ENCODE results near the gene RAB9B.

RAB9B gene

GRCh38 chrX:103806862-103807474 is 25.1 kb downstream of the RAB9B start:
- no peak for DNase-seq

- no peak for DNase-seq
These were observed 26.2 kb downstream of the RAB9B start for GRCh38 chrX:103805860-103806259.

GRCh38 chrX:103800318-103800717 is 31.7 kb downstream of the RAB9B start:
- DNase-seq = no peak

- DNase-seq = no peak
These were observed 34.4 kb downstream of the RAB9B start for GRCh38 chrX:103797691-103798090.

GRCh38 chrX:103794119-103794518 is 37.9 kb downstream of the RAB9B start:
- DNase-seq = no peak

- no peak for DNase-seq
These were observed 38.5 kb downstream of the RAB9B start for GRCh38 chrX:103793545-103793940.

GRCh38 chrX:103792916-103793544 is 39.0 kb downstream of the RAB9B start:
- no peak for DNase-seq

- no peak for DNase-seq
These were observed 40.1 kb downstream of the RAB9B start for GRCh38 chrX:103791826-103792485.

- no peak for DNase-seq
These were observed 40.8 kb downstream of the RAB9B start for GRCh38 chrX:103791228-103791627.

- DNase-seq = no peak
These were observed 43.1 kb downstream of the RAB9B start for GRCh38 chrX:103789004-103789403.

- no peak for DNase-seq
These were observed 48.1 kb downstream of the RAB9B start for GRCh38 chrX:103783971-103784370.

- no peak for DNase-seq
These were observed 48.9 kb downstream of the RAB9B start for GRCh38 chrX:103783196-103783595.

- no peak for DNase-seq
These were observed 49.4 kb downstream of the RAB9B start for GRCh38 chrX:103782640-103783039.

GRCh38 chrX:103781706-103782105 is 50.4 kb downstream of the RAB9B start:
- DNase-seq = no peak

- DNase-seq = no peak
These were observed 51.0 kb downstream of the RAB9B start for GRCh38 chrX:103781062-103781402.

GRCh38 chrX:103780336-103781061 is 51.6 kb downstream of the RAB9B start:
- no peak for DNase-seq

- no peak for DNase-seq
These were observed 52.8 kb downstream of the RAB9B start for GRCh38 chrX:103779141-103779789.

- DNase-seq = no peak
These were observed 55.5 kb downstream of the RAB9B start, which contains the start of gene PLP1 for GRCh38 chrX:103776546-103776945. TSS of gene PLP1 (plus strand) at chrX:103776840. CDS start at chrX:103776996, 156 bp downstream.

GRCh38 chrX:103774070-103774642 is 57.9 kb downstream of the RAB9B start:
- DNase-seq = no peak

GRCh38 chrX:103773445-103773844 is 58.6 kb downstream of the RAB9B start:
- DNase-seq = no peak

Measured in CD4-positive, alpha-beta T cell treated with Interleukin-12 subunit alpha and Interleukin-12 subunit beta, for 1 hour (primary cell).